GM19467 (cell line): Measurements from ENCODE around the gene ADARB2.
"Not testable (repeated sequence)": the region's sequence is repeated elsewhere in the genome, so short reads cannot be mapped to it uniquely, and the experiment has no call there.

Experiments used
- ATAC-seq: cut with Tn5 transposase; IDR thresholded peaks from one replicate; pipeline ENCODE4 v1.9.1; 2021; ENCODE audit warnings: mild to moderate bottlenecking, moderate library complexity; ENCODE audit not compliant: unreplicated experiment

The ADARB2 gene

DNA sequence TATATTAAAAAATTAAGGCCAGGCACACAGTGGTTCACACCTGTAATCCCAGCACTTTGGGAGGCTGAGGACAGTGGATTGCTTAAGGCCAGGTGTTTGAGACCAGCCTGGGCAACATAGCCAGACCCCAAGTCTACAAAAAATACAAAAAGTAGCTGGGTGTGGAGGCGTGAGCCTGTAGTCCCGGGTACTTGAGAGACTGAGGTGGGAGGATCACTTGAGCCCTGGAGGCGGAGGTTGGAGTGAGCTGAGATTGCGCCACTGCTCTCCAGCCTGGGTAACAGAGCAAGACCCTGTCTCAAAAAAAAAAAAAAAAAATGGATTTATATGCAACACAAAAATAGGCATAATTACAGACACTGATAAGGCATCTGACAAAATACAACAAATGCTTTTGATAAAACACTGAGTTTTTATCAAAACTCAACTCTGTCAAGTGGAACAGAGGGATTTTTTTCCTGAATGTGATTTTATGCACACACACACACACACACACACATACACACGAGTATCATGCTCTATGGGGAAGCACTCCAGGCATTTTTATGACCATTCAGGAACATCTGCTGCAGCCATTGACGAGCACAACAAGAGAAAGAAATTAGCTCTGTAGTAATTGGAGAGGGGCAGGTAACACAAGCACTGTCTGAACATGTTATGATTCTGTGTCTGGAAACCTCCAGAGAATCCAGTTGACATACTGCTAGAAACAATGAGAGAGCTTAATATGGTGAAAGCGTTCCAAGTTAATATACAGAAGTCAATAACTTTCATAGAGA lies 488.0 kb downstream of the ADARB2 start:
- no peak for ATAC-seq

DNA sequence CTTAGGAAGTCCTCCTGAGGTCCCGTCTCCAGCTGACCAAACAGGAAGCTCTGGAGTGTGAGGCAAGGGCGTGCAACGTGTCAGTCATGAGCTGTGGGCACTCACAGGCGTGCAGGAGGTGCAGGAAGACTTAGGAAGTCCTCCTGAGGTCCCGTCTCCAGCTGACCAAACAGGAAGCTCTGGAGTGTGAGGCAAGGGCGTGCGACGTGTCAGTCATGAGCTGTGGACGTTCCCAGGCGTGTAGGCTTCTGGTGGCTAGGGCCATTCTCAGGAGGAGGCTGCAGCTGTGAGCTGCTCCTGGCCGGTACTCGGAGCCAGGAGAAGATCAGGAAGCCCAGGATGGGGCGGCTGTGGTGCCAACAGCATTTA lies 489.1 kb downstream of the ADARB2 start:
- not testable (repeated sequence) for ATAC-seq

DNA sequence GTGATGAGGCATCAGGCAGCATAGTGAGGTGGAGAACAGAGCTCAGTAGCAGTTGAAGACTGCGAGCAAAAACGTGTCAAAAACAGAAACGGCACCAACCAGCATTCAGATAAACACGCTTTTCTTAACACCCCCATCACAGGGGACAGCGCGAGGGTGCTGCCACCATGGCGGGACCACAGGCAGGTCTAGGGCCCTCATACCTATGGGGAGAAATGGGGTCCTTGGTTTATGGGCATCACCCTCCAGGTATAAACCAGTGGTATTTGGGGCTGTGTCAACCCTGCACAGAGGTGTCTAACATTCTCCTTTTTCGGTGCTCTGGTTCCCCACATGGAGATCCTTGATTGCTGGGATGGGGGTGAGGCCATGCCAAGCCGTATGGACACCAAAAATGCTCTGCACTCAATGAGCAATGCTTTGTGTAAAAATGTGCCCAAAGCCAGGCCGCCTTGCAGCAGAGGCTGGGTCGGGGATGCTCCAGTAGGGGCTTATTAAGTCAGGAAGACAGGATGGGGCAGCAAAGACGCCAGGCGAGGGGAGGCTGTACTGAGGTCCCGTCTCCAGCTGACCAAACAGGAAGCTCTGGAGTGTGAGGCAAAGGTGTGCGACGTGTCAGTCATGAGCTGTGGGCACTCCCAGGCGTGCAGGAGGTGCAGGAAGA lies 489.6 kb downstream of the ADARB2 start:
- no peak for ATAC-seq

DNA sequence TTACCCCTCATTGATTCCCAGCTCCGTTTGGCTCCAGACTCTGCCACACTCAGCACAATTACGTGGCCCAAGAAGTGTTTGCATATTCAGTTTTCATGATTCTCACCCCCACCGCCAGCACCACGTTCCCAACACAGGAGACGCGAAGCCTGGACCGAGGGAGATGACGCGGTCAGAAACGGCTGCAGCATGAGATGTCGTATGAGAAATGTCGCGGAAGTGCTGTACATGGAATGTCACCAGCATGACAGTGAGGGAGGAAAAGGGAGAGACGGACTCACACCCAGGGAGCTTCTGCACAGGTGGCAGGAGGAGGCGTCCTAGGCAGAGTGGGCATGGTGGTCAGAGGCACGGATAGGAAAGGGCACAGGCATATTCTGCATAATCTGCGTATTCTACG lies 492.8 kb downstream of the ADARB2 start:
- no peak for ATAC-seq

DNA sequence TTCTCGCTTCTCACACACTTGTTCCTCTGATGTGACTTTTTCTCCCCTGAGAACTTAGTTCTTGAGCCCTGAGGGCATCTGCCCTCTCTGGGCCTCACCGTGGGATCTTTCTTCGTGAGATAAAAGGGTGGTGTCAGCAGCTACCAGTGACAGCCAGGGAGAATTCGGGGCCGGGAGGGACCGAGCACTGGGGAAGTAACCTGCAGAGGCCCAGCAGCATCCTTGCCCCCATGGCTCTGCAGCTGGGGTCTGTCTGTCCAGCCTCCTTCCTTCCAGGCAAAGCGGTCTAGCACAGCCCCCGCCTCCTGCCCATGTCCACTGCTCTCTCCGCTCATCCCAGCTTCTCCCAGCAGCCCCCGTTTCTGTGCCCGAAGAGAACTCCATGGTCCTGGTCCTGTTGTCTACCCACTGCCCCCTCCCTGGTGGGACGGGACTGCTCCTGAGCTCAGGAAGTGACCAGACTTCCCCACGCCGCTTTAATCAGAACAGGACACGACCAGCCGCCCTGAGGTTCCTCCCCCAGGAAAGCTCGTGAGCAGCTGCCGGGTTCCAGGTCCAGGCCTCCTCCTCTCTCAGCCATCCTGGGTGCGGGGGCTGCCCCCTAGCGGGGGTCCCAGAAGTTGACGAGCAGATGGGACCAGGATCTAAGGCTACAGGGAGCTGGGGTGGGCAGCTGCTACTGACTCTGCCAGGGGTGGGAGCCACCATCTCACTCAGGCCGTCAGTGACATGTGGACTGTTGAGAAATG lies 493.7 kb downstream of the ADARB2 start:
- no peak for ATAC-seq

DNA sequence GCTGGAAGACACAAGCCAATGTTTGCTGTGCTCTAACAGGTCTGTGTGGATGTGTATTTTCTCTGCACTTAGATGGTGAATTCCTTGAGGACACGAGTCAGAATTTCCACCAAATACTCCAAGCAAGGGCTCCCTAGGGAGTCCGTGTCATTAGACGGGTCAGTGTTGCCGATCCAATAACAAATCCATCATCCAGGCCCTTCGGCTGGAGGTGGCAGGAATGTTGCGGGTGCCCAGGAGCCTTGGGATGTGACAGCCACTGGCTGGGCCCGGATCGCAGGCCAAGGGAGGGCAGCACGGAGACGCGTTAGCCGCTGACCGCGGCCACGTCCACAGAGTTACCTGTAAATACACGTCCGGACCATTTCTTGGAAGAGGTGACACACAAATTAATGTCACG lies 494.4 kb downstream of the ADARB2 start:
- ATAC-seq, result no peak

DNA sequence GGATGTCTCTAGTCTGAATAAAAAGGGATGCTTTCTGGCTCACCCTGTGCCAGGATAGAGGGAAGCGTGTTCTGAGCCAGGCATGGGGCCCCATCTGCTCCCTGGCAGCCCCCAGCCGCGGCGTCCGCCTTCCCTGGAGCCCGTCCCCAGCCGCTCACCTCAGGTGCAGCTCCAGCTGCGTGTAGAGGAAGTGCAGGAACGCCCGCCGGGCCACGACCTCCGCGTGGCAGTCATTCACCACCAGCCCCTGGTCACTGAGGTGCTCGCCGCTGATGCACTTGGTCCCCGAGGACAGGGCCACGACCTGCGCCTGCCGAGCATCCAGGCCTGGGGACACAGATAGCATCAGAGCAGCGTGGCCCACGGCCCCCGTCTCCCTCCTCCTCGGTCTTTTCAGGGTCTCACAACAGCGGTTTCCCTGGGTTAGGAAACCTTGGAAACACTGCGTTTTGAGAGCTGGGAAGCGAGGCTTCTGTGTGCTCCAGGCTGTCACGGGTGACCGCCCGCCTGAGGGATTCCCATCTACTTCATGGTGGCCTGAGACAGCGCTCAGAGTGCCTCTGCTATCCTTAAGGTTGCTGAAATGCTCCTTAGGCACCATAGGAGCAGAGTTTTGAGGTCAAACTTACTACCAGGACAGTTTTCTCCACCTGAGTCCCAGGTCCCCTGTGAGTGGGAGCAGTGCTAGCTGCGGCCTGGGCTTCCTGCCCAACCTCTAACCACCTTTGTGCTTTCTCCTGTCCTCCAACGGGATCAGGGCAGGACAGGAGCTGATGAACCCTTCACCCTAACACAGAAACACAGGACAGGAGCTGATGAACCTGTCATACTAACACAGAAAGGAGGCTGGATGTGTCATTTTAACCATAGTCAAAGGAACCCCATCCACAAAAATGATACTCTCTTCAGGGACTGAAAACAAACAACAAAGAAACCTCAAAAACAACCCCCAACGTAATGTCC lies 495.1 kb downstream of the ADARB2 start:
- no peak for ATAC-seq

DNA sequence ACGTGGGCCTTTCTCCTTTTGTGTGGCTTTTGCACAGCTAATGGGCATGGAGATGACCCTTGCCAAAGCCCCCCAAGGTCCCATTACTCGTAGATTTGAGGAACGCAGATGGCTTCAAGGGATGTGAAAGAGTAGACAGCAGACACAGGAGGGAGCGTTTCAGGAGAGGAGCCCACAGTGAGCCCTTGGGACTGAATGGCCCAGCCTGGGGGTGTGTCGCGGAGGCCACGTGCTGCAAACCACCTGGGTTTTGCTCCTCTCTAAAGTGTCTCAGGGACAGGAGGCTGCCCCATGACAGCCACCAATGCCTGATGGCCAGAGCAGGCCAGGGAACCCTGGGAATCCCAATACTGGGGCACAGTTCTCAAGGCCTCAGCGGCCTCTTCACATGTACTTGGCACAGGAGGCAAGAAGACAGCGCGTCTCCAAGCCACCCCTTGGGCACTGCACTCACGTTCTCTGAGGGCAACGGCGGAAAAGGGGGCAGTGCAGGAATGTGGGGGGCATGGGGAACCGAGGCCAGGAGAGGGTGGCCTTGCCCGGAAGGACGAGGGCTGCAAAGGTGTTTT lies 495.9 kb downstream of the ADARB2 start:
- no peak for ATAC-seq

DNA sequence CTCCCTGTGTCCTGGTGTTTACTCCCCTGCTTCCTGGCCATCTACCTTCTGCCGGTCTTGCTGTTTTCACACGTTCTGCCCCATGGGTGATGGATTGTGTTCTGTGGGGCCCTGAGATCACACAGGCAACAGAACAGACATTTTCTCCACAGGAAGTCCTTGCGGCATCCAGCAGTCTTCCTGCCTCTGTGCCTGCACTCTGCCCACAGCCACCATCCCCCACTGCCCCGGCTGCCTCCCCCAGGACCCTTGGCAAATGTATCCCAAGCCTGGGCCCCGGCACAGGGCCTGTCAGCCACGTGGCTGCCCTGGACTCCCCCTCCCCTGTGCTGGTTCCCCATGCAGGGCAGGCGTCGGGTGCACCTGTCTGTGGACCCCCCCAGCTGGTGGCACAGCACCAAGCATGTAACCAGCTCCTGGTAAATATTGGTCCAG lies 497.0 kb downstream of the ADARB2 start:
- ATAC-seq, result no peak

DNA sequence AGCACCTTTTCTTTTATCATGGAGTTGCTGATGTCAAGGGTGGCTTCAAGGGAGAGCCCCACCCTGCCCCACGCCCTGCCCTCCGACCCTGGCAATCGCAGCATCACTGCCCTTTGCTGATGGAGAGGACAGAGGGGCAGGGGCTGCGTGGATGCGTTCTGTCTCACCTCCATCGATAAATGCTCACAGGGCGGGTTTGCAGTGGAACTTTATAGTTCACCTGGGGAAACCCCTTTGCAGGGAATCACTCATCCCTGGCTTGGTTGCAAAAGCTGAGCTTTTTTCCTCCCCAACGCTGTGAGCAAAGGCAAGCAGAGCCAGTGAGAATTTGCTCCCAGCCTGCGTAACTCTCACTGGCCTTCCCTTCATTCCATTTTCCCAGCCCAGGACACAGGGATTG lies 504.3 kb downstream of the ADARB2 start:
- ATAC-seq, result no peak

DNA sequence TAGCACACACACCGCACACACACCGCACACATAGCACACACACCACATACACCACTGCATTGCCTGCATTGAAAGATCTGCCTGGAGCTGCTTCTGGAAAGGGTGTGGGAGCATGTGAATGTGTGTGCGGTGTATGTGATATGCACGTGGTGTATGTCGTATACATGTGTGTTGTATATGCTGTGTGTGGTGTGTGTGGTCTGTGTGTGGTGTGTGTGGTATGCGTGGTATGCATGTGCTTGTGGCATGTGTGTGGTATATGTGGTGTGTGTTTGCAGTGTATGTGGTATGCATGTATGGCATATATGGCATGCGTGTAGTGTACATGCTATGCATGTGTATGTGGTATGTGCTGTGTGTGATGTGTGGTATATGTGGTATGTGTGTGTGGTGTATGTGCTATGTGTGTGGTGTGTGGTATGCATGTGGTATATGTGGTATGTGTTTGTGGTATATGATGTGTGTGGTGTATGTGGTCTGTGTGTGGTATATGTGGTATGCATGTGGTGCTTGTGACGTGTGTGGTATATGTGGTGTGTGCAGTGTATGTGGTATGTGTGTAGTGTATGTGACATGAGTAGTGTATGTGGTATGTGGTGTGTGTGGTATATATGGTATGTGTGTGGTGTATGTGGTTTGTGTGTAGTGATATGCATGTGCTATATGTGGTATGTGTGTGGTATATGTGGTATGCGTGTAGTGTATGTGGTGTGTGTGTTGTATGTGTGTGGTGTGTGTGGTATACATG lies 505.0 kb downstream of the ADARB2 start:
- ATAC-seq, result no peak

DNA sequence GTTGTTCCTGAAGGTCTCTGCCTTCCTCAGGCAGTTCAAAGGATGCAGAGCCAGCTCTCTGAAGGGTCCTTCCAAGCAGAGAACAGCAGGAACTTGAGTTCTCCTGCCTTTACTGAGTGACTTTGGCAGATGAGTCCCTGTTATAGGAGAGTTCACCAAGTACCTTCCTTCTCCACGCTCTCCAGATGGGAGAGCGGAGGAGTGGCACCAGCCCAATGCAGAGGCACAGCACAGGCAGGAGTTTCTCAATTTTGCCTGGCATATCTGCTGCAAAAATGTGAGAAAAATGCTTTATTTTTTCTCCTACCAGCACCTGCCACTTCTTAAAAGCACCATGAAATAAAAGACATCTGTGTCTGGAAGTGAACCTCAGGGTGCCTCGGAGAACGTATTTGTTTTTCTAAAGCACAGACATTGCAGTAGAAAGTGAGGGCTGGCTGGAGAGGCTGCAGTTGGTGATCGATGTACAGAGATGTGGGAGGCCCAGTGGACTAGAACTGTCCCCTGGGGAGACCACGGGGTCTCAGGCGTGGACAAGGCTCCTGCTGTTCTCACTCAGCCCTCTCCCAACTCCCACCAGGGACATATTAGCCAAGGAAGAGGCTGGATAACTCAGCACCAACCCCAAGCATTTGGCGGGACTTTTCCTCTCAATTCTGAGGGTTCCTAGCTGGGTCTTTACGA lies 506.6 kb downstream of the ADARB2 start:
- ATAC-seq, result no peak

DNA sequence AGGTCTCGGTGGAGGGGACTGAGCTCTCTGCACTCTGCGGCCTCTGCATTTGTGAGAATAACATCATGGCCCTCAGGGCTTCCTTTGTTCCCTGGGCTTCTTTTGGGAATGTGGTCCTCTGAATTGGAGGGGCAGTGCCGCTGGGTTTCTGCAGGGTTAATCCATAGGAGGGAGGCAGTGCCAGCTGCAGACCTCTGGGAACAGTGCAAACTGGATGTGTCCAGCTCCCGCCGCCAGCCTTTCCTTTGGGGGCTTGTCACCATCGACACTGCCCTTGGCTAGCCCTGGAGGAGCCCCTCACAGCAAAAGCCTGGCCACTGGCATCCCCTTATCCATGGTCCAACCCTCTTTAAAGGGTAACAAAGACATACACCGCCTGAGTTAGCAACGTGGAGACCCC lies 507.2 kb downstream of the ADARB2 start:
- ATAC-seq, result no peak

DNA sequence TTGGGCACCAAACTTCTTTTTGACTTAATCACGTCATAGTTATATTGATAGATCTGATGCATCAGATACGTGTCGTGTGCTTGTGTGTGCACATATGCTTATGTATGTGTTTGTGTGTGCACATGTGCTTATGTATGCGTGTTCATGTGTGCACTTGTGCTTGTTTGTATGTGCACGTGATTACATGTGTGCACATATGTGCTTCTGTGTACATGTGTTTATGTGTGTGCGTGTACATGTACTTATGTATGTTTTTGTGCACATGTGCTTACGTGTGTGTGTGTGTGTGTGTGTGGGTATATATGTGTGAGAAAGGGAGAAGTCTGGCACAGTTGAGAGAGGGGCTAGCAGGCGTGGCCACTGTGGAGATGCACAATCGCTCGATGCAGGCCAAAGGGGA lies 507.8 kb downstream of the ADARB2 start:
- no peak for ATAC-seq

DNA sequence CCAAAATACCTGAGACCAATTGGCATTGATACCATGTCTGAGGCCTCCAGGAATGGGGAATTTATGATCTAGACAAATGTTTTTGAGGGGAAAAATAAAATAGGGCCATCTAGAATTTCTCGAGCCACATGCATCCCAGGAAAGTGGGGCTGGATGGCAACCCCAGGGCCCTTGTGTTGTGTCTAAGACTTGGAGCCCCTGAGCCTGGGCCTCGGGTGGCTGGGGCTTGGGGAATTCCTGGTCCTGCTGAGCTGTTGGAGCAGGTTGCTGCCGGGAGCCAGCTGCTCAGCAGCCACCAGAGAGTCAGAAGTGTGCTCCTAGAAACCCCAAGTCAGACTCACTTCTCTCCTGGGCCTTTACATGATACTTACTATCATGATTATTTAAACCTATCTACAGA lies 508.2 kb downstream of the ADARB2 start:
- ATAC-seq, result no peak

DNA sequence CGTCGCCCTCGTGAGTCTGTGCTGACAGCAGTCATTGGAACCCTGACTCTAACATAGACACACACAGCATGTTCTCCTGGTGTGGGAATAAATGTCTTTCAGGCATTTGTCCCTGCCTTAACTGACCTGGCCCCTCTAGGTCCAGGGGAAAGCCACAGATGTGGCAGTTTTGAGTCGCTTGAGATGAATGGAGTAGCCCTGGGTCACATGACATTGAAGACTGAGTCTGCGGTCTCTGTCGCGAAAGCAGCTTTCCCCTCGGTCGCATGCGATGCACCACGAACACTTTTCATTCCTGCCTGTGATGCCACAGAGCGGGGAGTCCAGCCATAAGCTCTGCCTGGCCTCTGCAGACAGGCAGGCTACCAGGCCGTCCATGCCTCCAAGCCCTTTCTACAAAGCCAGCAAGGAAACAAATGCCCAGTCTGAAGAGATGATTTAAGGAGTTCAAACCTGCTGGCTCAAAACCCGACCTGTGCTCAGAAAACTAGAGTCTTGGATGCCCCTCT lies 508.8 kb downstream of the ADARB2 start:
- no peak for ATAC-seq

DNA sequence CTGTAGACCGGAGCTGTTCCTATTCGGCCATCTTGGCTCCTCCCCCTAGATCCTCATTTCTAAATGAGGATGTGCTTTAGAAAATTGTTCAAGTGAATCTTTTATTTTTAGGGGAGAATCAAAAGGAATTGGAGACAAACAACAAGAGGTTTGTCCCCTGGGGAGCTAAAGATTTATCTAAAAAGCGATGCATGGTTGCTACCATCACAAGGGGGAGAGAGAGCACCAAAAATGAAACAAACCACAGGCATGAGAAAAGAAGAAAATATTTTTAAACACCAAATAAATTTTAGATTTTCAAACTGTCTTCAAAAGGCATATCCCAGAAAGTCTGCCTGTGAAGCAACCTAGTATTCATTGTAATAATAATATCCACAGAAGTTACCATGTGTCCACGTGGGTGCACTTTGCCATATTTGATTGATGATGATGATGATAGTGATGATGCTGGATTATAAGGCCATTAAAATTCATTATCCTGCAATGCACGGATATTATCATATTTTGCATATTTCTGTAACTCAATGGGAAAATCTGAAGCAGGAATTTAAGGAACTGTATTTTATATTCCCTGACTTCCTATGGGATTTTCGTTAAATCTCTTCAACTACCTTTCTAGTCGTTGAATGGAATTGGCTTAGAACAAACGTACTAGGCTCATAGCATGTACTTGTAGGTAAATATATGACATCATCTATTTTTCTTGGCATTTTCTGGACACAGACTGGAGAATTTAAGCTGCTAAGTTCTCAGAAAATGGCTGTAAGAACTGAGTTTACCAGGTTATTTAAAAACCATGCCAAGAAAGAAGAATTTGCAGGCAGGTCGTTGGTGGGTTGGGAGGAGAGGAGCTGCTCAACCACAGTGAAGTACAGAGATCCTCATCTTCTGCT lies 509.6 kb downstream of the ADARB2 start:
- no peak for ATAC-seq

DNA sequence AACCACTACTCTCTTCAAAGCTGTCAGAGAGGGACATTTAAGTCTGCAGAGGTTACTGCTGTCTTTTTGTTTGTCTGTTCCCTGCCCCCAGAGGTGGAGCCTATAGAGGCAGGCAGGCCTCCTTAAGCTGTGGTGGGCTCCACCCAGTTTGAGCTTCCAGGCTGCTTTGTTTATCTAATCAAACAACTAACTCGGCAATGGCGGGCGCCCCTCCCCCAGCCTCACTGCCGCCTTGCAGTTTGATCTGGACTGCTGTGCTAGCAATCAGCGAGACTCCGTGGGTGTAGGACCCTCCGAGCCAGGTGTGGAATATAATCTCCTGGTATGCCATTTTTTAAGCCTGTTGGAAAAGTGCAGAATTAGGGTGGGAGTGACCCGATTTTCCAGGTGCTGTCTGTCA lies 510.4 kb downstream of the ADARB2 start:
- ATAC-seq, result not testable (repeated sequence)
